K562 (cell line): Measurements from ENCODE around the gene DLG4. TPM values are rescaled to one million over a fixed set of nuclear protein-coding genes. Genes with fewer than 3 reads are reported as not detected.

Source experiments
- ATAC-seq: fragments of 200-7000 bp; cut with Tn5 transposase; 3 replicates; pipeline ENCODE4 v1.9.1; 2020; ENCODE audit warnings: moderate library complexity
- BruUV-seq: library from RNA; stranded (reverse); fragments of 400-500 nt; replicated peaks from 2 replicates; lab custom pipeline; 2021; lab: Mats Ljungman, UMichigan
- CTCF ChIA-PET: fragments of 300-600 bp; formaldehyde crosslinking; extraction: SDS; loops from one replicate; lab custom pipeline; 2021; ENCODE audit warnings: low intra/inter-chr PET ratio; lab: Yijun Ruan, JAX
- POLR2A ChIA-PET: fragments of 300-600, 350-650 bp; sonication (Branson Sonifier 250); formaldehyde crosslinking; extraction: SDS; loops from one replicate; lab custom pipeline; 2021; ENCODE audit warnings: antibody characterized with exemption, inconsistent platforms; lab: Yijun Ruan, JAX
- DNase-seq, 4 experiments: peaks; one replicate each; pipeline versions ENCODE4 v3.0.0 to v3.0.0-alpha.2; 2011 to 2018; ENCODE audit warnings: low spot score in 3 of 4, mixed read lengths in 3 of 4; ENCODE audit errors: extremely low read depth in 1 of 4
- FAIRE-seq: peaks from 2 replicates; lab custom pipeline; 2011; peaks lifted over from hg19 to GRCh38; lab: Jason Lieb, UNC
- H2AFZ ChIP-seq: 2 replicates; pipeline ENCODE4 v1.6.0; 2011; ENCODE audit warnings: low read depth, low read length, control low read depth, inconsistent platforms
- H3K27ac ChIP-seq: fragments of 200-600 bp; 3 replicates; pipeline ENCODE4 v1.8.0; 2011; ENCODE audit warnings: low read depth, mild to moderate bottlenecking, control low read depth, inconsistent platforms, low read length, moderate library complexity, mixed read lengths; ENCODE audit errors: extremely low read depth
- H3K27me3 ChIP-seq, 2 experiments: fragments of 300-600 bp in 1 of 2; 2 replicates in 1 of 2; 3 replicates in 1 of 2; pipeline versions ENCODE4 v1.6.0 to v1.8.0; 2011; ENCODE audit warnings: inconsistent platforms in 2 of 2, low read length in 2 of 2, mild to moderate bottlenecking in 1 of 2, mixed read lengths in 1 of 2, moderate library complexity in 1 of 2; ENCODE audit not compliant: control insufficient read depth in 2 of 2, insufficient read depth in 2 of 2
- H3K36me3 ChIP-seq: fragments of 300-600 bp; 3 replicates; pipeline ENCODE4 v1.8.0; 2011; ENCODE audit warnings: mild to moderate bottlenecking, low read length, inconsistent platforms; ENCODE audit not compliant: control insufficient read depth, insufficient read depth
- H3K4me1 ChIP-seq, 2 experiments: fragments of 200-600 bp in 1 of 2; replicated peaks in 1 of 2; 2 replicates in 1 of 2; 3 replicates in 1 of 2; pipeline versions ENCODE4 v1.5.1 to v1.8.0; 2011; ENCODE audit warnings: inconsistent platforms in 2 of 2, low read length in 2 of 2, mild to moderate bottlenecking in 1 of 2, mixed read lengths in 1 of 2, moderate library complexity in 1 of 2; ENCODE audit not compliant: control insufficient read depth in 2 of 2, insufficient read depth in 2 of 2
- H3K4me2 ChIP-seq: 2 replicates; pipeline ENCODE4 v1.6.1; 2011; ENCODE audit warnings: low read length, control low read depth, inconsistent platforms, mixed read lengths; ENCODE audit not compliant: insufficient read depth
- H3K4me3 ChIP-seq: fragments of 200-600 bp; sonication (generic), shearing (Covaris generic); 2 replicates; pipeline ENCODE4 v1.5.1; 2016; ENCODE audit warnings: control low read depth, inconsistent platforms
- H3K79me2 ChIP-seq: fragments of 200-600 bp; 3 replicates; pipeline ENCODE4 v1.8.0; 2011; ENCODE audit warnings: low read length, inconsistent platforms; ENCODE audit not compliant: control insufficient read depth, insufficient read depth
- H3K9ac ChIP-seq, 2 experiments: 2 replicates each; pipeline versions ENCODE4 v1.6.0 to v1.6.1; 2011; ENCODE audit warnings: low read depth in 2 of 2, low read length in 2 of 2, control low read depth in 1 of 2, inconsistent platforms in 1 of 2, mild to moderate bottlenecking in 1 of 2, mixed read lengths in 1 of 2; ENCODE audit not compliant: insufficient read depth in 1 of 2
- H3K9me1 ChIP-seq: one replicate; pipeline ENCODE4 v1.6.0; 2011; ENCODE audit warnings: inconsistent platforms, mild to moderate bottlenecking, low read length, moderate library complexity; ENCODE audit not compliant: control insufficient read depth, insufficient read depth
- H3K9me3 ChIP-seq: replicated peaks from 2 replicates; pipeline ENCODE4 v1.5.1; 2011; ENCODE audit warnings: low read depth, low read length, inconsistent platforms; ENCODE audit not compliant: control insufficient read depth, insufficient read depth
- H4K20me1 ChIP-seq: replicated peaks from 2 replicates; pipeline ENCODE4 v1.6.1; 2011; ENCODE audit warnings: low read length, inconsistent platforms, mixed read lengths; ENCODE audit not compliant: control insufficient read depth, insufficient read depth
- BRF1 ChIP-seq: IDR thresholded peaks from 3 replicates; pipeline ENCODE4 v1.6.1; 2011; ENCODE audit warnings: borderline replicate concordance, mild to moderate bottlenecking; ENCODE audit not compliant: insufficient read length; ENCODE audit errors: extremely low read depth
- CUX1 ChIP-seq: fragments of 200-800 bp; sonication (Bioruptor generic); IDR thresholded peaks from 2 replicates; pipeline ENCODE4 v1.6.1; 2016; ENCODE audit warnings: missing genetic modification characterization, missing compliant biosample characterization
- DACH1 ChIP-seq: fragments of 450-650 bp; IDR thresholded peaks from 2 replicates; pipeline ENCODE4 v1.6.1; 2018; ENCODE audit not compliant: partially characterized antibody
- FOXK1 ChIP-seq: sonication (generic); formaldehyde crosslinking; IDR thresholded peaks from 2 replicates; pipeline ENCODE4 v1.8.0; 2022; ENCODE audit warnings: missing genetic modification reagents, mild to moderate bottlenecking, borderline replicate concordance
- FOXM1 ChIP-seq, 2 experiments: fragments of 450-650 bp in 1 of 2; sonication (generic) in 1 of 2; formaldehyde crosslinking in 1 of 2; IDR thresholded peaks; 2 replicates each; pipeline versions ENCODE4 v1.6.1 to v1.9.0; 2017 to 2022; ENCODE audit warnings: low read depth in 2 of 2, mild to moderate bottlenecking in 2 of 2, missing genetic modification reagents in 1 of 2, moderate library complexity in 1 of 2
- KAT8 ChIP-seq: fragments of 450-650 bp; IDR thresholded peaks from 2 replicates; pipeline ENCODE4 v1.6.1; 2016; ENCODE audit warnings: low read depth, mild to moderate bottlenecking
- MAX ChIP-seq: sonication (generic); formaldehyde crosslinking; IDR thresholded peaks from 2 replicates; pipeline ENCODE4 v1.9.0; 2022; ENCODE audit warnings: mild to moderate bottlenecking, missing genetic modification reagents
- MAZ ChIP-seq, 2 experiments: fragments of 450-650 bp in 1 of 2; sonication (generic) in 1 of 2; formaldehyde crosslinking; IDR thresholded peaks in 1 of 2; conservative IDR thresholded peaks in 1 of 2; 2 replicates each; pipeline versions ENCODE4 v1.4.0 to v1.5.0; 2020; ENCODE audit warnings: mild to moderate bottlenecking in 1 of 2, missing genetic modification reagents in 1 of 2
- MTF1 ChIP-seq: fragments of 250-450 bp; sonication (Bioruptor Pico); IDR thresholded peaks from 2 replicates; pipeline ENCODE4 v1.9.0; 2021; ENCODE audit warnings: moderate library complexity, mild to moderate bottlenecking, inconsistent platforms, borderline replicate concordance
- TCF7L2 ChIP-seq: fragments of 150-350 bp; IDR thresholded peaks from 2 replicates; pipeline ENCODE4 v1.6.1; 2016; ENCODE audit warnings: low read depth, mild to moderate bottlenecking, low read length, moderate library complexity
- ZBTB1 ChIP-seq: sonication (generic); formaldehyde crosslinking; IDR thresholded peaks from 2 replicates; pipeline ENCODE4 v1.8.1; 2023; ENCODE audit warnings: missing genetic modification reagents, low read depth, mild to moderate bottlenecking, borderline replicate concordance
- ZNF134 ChIP-seq: fragments of 250-450 bp; sonication (Bioruptor Pico); conservative IDR thresholded peaks from 2 replicates; pipeline ENCODE4 v1.4.0; 2020
- ZNF561 ChIP-seq: fragments of 450-650 bp; formaldehyde crosslinking; conservative IDR thresholded peaks from 2 replicates; pipeline ENCODE4 v1.4.0; 2020; ENCODE audit warnings: mild to moderate bottlenecking, moderate library complexity
- WGBS: fragments of 100-300 bp; shearing (Covaris generic); methylation state at CpG from one replicate; pipeline ENCODE4 v1.1.6; 2016; ENCODE audit warnings: low coverage, mixed read lengths; ENCODE audit not compliant: insufficient coverage; ENCODE audit errors: missing lambda C conversion rate; 5-methylcytosine and 5-hydroxymethylcytosine counted together
- in situ Hi-C: fragments of 300-500 bp; cut with MboI; formaldehyde crosslinking; loops from 4 replicates; pipeline ENCODE4 v1.15.0; 2018; ENCODE audit warnings: inconsistent platforms, mixed read lengths
- intact Hi-C: fragments of 100-400 bp; cut with micrococcal nuclease; formaldehyde crosslinking; loops from 2 replicates; pipeline ENCODE4 v1.14.2; 2022
- polyA plus RNA-seq, 8 experiments: library from polyadenylated mRNA; depleted of rRNA in 4 of 8; stranded (reverse) in 5 of 8; unstranded in 3 of 8; fragments of >200 nt; fragmentation: Nextera tagmentation in 2 of 8; fragmentation: Illumina TruSeq in 1 of 8; extraction: Ambion mirVana in 2 of 8; extraction: Trizol in 1 of 8; gene quantifications; 2 replicates each; pipeline versions ENCODE4 v1.2.1 to v1.2.3, GENCODE V29; 2011 to 2014; ENCODE audit warnings: inconsistent platforms in 1 of 8, missing spikeins in 1 of 8
- total RNA-seq, 7 experiments: library from RNA; depleted of rRNA in 6 of 7; stranded (reverse); fragments of >200 nt in 6 of 7; fragmentation: Illumina TruSeq in 2 of 7; extraction: Trizol in 2 of 7; gene quantifications; 2 replicates each; pipeline versions ENCODE4 v1.2.1 to v1.2.3, GENCODE V29; 2011 to 2021; ENCODE audit warnings: low replicate concordance in 1 of 7

DLG4 gene
- total and polyA plus RNA-seq, 9 of the 15 experiments (the other 6 are each of a cell fraction or from before 2014, with no cell fraction given): 0.03 to 12.0 (median 4.1) TPM

DNA sequence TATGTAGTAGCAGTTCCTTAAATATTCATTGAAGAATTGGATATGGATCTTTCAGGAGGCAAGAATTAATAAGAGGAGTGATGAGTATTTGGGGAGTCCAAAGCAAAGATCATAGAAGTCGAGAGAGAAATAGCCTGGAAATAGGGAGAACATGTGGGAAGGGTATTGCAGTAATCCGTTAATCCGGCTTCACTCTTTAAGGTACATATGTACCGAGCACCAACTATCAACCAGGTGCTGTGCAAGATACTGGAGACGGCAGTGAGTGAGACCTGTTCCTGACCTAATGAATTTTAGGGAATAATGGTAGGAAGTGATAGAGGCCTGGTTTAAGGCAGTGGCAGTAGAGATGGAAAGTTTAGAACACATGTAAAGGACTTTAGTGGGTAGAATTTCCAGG lies 33.4 kb upstream of the DLG4 start:
- peak overlapping the region; percentile 94 to 98; a peak in 3 of 4 replicates for H3K9ac ChIP-seq
- peak overlapping the region; percentile 98 for H3K4me2 ChIP-seq
- H3K36me3 ChIP-seq: peaks cover 51% of the 10 kb centered on the region; the same call in 2 of the 3 replicates
- H3K27ac ChIP-seq: peak overlapping the region; percentile 96
- intact Hi-C loops: loop anchor here (2.0 kb wide), 1 partner anchor 14 kb away; the partner anchor contains the start of gene PHF23
- ChIA-PET POLR2A (no interaction called here), CTCF (no interaction called here)
- no peaks in the 10 kb centered on the region for H3K9me3 ChIP-seq
- DNase-seq (no peak), ATAC-seq (no peak), FAIRE-seq (no peak)
- H3K4me3 ChIP-seq: peak overlapping the region; percentile 95
- H2AFZ ChIP-seq: no peak overlapping the region; the same call in 1 of the 2 replicates
- H3K9me1 ChIP-seq: no peaks in the 10 kb centered on the region
- no peaks in the 10 kb centered on the region for H3K27me3 ChIP-seq
- no peaks in the 10 kb centered on the region for H4K20me1 ChIP-seq
- peaks cover 51% of the 10 kb centered on the region for H3K79me2 ChIP-seq
- BruUV-seq: no TSS peak
- 0% methylated on average over 4 of the region's 5 CpGs for WGBS
- peaks cover 13 to 19% of the 10 kb centered on the region in 2 experiments; a peak in 4 of 5 replicates for H3K4me1 ChIP-seq
- in situ Hi-C loops: no loop called here
- TF ChIP-seq MAX (CRISPR knock-in tag) (no peak), ZNF134 (no peak), TCF7L2 (no peak), KAT8 (no peak), DACH1 (no peak), MTF1 (no peak), ZNF561 (CRISPR knock-in tag) (no peak), ZBTB1 (CRISPR knock-in tag) (no peak), BRF1 (no peak), MAZ (CRISPR knock-in tag; conservative IDR thresholded peaks at IDR 0.05 in 1 of 2, IDR thresholded peaks at IDR 0.05 in 1 of 2) (no peak), FOXK1 (CRISPR knock-in tag) (no peak), CUX1 (CRISPR knock-in tag) (no peak), FOXM1 (IDR thresholded peaks at IDR 0.05; ENCODE audit: low read depth) (no peak), FOXM1 (CRISPR knock-in tag; IDR thresholded peaks at IDR 0.05; ENCODE audit: low read depth) (no peak)
